Measurements from ENCODE around the gene ALPK3. TPM values are rescaled to one million over a fixed set of nuclear protein-coding genes. Genes with fewer than 3 reads are reported as not detected.

ALPK3 gene
- total RNA-seq, 6 donors from 2014 or later = 7.9 to 36.4 (median 13.0) TPM

DNA sequence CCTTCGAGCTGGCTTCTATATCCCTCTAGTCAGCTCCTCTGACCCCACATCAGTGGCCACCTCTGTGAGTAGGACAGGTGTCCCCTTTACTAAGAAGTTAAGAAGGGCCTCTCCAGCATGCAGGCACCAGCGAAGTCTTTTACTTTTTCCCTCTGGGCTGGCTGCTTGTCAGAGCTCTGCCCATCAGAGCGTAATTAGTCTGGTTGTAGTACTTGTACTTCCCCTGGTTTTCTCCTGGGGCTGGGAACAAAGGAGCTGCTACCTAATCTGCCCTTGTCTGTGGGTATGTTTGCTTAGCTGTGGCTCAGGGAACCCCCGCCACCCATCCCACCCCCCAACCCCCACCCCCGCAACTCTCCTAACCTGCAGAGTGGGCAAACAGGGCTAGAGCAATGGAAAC is 27.4 kb upstream of the ALPK3 start:
- Histone ChIP-seq H3K9me3 (no peaks in the 10 kb centered on the region), H3K36me3 (peaks cover 15 to 59% (median 30%) of the 10 kb centered on the region in 4 donors), H3K27me3 (no peaks in the 10 kb centered on the region), H3K4me3 (no peak overlapping the region), H3K27ac (no peak overlapping the region), H3K4me1 (peaks cover 7 to 24% (median 16%) of the 10 kb centered on the region in 4 donors)
- WGBS, 2 donors = 90 to 95% methylated on average over 3 to 4 of the region's 5 CpGs
- TF ChIP-seq POLR2A (IDR thresholded peaks at IDR 0.05) (no peak), EP300 (IDR thresholded peaks at IDR 0.05) (no peak), POLR2AphosphoS5 (IDR thresholded peaks at IDR 0.05) (no peak)
- TF ChIP-seq, protein P1, sequence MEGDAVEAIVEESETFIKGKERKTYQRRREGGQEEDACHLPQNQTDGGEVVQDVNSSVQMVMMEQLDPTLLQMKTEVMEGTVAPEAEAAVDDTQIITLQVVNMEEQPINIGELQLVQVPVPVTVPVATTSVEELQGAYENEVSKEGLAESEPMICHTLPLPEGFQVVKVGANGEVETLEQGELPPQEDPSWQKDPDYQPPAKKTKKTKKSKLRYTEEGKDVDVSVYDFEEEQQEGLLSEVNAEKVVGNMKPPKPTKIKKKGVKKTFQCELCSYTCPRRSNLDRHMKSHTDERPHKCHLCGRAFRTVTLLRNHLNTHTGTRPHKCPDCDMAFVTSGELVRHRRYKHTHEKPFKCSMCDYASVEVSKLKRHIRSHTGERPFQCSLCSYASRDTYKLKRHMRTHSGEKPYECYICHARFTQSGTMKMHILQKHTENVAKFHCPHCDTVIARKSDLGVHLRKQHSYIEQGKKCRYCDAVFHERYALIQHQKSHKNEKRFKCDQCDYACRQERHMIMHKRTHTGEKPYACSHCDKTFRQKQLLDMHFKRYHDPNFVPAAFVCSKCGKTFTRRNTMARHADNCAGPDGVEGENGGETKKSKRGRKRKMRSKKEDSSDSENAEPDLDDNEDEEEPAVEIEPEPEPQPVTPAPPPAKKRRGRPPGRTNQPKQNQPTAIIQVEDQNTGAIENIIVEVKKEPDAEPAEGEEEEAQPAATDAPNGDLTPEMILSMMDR (IDR thresholded peaks at IDR 0.05) = no peak
- ATAC-seq (ENCODE audit: low FRiP score in 2 of 2) (no peak), DNase-seq (no peak)

DNA sequence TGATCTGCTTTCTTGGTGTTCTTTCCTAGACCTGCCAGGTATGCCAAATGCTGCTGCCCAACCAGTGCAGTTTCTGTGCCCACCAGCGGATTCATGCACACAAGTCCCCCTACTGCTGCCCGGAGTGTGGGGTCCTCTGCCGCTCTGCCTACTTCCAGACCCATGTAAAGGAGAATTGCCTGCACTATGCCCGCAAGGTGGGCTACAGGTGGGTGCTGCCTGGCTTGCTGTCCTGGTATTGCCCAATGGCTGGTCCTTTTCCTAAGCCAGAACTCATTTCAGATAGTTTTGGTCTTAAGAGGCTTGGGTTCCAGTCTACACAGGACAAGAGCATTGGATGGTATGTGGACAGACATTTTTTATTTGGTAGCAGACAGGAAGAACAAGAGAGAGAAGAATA is 26.5 kb upstream of the ALPK3 start:
- Histone ChIP-seq H3K27ac (no peak overlapping the region), H3K4me1 (peaks cover 7 to 18% (median 16%) of the 10 kb centered on the region in 4 donors), H3K36me3 (peaks cover 15 to 53% (median 26%) of the 10 kb centered on the region in 4 donors), H3K4me3 (no peak overlapping the region), H3K9me3 (no peaks in the 10 kb centered on the region), H3K27me3 (no peaks in the 10 kb centered on the region)
- ATAC-seq (ENCODE audit: low FRiP score in 2 of 2) (peak in 1 of 2 donors; percentile 11), DNase-seq (no peak)
- 80 to 98% methylated on average over 1 to 3 of the region's 4 CpGs for WGBS, 2 donors
- no peak for TF ChIP-seq POLR2AphosphoS5 (IDR thresholded peaks at IDR 0.05)
- no peak for TF ChIP-seq EP300 (IDR thresholded peaks at IDR 0.05)
- no peak for TF ChIP-seq POLR2A (IDR thresholded peaks at IDR 0.05)
- TF ChIP-seq, protein P1 (IDR thresholded peaks at IDR 0.05) = no peak

DNA sequence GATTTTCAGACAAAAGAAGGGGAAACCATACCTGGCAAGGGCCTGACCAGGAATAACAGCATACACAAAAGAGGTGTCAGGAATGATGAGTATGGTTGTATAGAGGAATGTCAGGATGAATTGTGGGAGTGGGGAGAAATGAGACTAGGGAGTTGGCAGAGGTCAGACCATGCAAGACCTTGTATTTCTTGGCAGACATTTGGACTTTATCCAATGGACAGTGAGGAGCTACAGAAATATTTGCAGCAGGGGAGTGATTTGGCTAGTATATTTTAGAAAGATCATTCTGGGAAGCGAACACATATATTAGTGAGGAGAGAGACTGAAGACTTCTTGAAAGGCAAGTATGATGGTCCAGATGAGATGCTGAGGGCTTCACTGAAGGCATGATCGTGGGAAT is 25.4 kb upstream of the ALPK3 start:
- Histone ChIP-seq H3K27ac (no peak overlapping the region), H3K4me3 (no peak overlapping the region), H3K36me3 (peaks cover 15 to 46% (median 25%) of the 10 kb centered on the region in 4 donors), H3K9me3 (no peaks in the 10 kb centered on the region), H3K4me1 (peaks cover 7 to 18% (median 14%) of the 10 kb centered on the region in 4 donors), H3K27me3 (no peaks in the 10 kb centered on the region)
- no peak for TF ChIP-seq POLR2AphosphoS5 (IDR thresholded peaks at IDR 0.05)
- TF ChIP-seq POLR2A (IDR thresholded peaks at IDR 0.05) = no peak
- TF ChIP-seq, protein P1 (IDR thresholded peaks at IDR 0.05) = no peak
- TF ChIP-seq EP300 (IDR thresholded peaks at IDR 0.05) = no peak
- WGBS, 2 donors = 96 to 98% methylated on average over 2 of the region's 2 CpGs
- ATAC-seq (ENCODE audit: low FRiP score in 2 of 2) = no peak
- DNase-seq = no peak

DNA sequence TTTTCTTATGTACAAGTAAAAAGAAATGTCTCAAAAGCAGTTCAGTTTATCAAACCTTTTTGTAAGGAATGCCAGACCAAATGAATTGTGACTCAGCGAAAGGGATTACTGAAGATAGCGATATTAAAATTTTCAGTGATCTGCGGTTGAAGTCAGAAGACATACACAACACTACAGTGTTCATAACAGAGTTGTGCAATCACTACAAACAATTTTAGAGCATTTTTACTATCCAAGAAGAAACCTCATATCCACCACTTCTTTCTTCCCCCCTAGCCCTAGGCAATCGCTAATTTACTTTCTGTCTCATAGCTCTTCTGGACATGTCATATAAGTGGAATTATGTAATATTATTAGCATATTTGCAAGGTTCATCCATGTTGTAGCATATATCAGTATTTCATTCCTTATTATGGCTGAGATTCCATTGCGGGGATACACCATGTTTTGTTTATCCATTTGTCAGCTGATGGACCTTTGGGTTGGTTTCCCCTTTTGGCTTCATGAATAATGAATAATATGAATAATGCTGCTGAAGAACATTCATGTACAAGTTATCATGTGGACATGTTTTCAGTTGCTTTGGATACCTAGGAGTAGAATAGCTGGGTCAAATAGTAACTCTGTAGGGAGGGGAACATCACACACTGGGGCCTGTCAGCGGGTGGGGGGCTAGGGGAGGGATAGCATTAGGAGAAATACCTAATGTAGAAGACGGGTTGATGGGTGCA is 23.6 kb upstream of the ALPK3 start:
- WGBS, 2 donors = 93 to 95% methylated on average over 7 of the region's 7 CpGs
- no peaks in the 10 kb centered on the region for H3K9me3 ChIP-seq
- H3K36me3 ChIP-seq = peaks cover 15 to 60% (median 40%) of the 10 kb centered on the region in 4 donors
- H3K27ac ChIP-seq = no peak overlapping the region
- no peak for ATAC-seq (ENCODE audit: low FRiP score in 2 of 2)
- peaks cover 0 to under 1% (median under 1%) of the 10 kb centered on the region in 4 donors for H3K4me1 ChIP-seq
- no peak for TF ChIP-seq POLR2A (IDR thresholded peaks at IDR 0.05)
- TF ChIP-seq, protein P1 (IDR thresholded peaks at IDR 0.05) = no peak
- TF ChIP-seq EP300 (IDR thresholded peaks at IDR 0.05) = no peak
- H3K4me3 ChIP-seq = no peak overlapping the region
- no peak for DNase-seq
- H3K27me3 ChIP-seq = no peaks in the 10 kb centered on the region

DNA sequence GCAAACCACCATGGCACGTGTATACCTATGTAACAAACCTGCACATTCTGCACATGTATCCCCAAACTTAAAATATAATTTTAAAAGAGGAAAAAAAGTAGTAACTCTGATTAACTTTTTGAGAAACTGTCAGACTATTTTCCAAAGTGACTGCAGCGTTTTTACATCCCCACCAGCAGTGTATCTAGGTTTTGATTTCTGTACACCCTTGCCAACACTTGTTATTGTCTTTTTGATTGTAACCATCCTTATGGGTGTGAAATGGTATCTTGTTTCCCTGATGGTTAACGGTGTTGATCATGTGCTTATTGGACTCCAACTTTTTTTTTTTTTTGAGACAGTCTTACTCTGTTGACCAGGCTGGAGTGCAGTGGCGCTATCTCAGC is 23.0 kb upstream of the ALPK3 start:
- H3K27me3 ChIP-seq = no peaks in the 10 kb centered on the region
- DNase-seq (no peak), ATAC-seq (ENCODE audit: low FRiP score in 2 of 2) (no peak)
- H3K27ac ChIP-seq = no peak overlapping the region
- H3K9me3 ChIP-seq = no peaks in the 10 kb centered on the region
- H3K36me3 ChIP-seq = peaks cover 20 to 65% (median 45%) of the 10 kb centered on the region in 4 donors
- no peak overlapping the region for H3K4me3 ChIP-seq
- TF ChIP-seq EP300 (IDR thresholded peaks at IDR 0.05) (no peak), POLR2AphosphoS5 (IDR thresholded peaks at IDR 0.05) (no peak)
- TF ChIP-seq, protein P1 (IDR thresholded peaks at IDR 0.05) = no peak
- 91 to 92% methylated on average over 4 of the region's 4 CpGs for whole genome bisulfite sequencing, 2 donors
- H3K4me1 ChIP-seq = no peaks in the 10 kb centered on the region
